Parathyroid adenoma (tissue), 2 donors: Measurements from ENCODE around the gene EEF2KMT.
"Not testable (repeated sequence)": the region's sequence is repeated elsewhere in the genome, so short reads cannot be mapped to it uniquely, and the experiment has no call there.

Experiments used
- H2AFZ ChIP-seq: fragments of 300-600 bp; sonication (generic); one replicate; pipeline ENCODE4 v1.7.0; 2017; ENCODE audit warnings: antibody characterized with exemption, mild to moderate bottlenecking
- H3K27ac ChIP-seq: fragments of 300-600 bp; sonication (generic); one replicate; pipeline ENCODE4 v1.7.0; 2017
- H3K27me3 ChIP-seq: fragments of 300-600 bp; sonication (generic); one replicate; pipeline ENCODE4 v1.7.0; 2017; ENCODE audit warnings: low read length; ENCODE audit not compliant: control insufficient read depth, insufficient read depth
- H3K36me3 ChIP-seq: fragments of 300-600 bp; sonication (generic); one replicate; pipeline ENCODE4 v1.7.0; 2017; ENCODE audit warnings: low read length; ENCODE audit not compliant: control insufficient read depth, insufficient read depth
- H3K4me1 ChIP-seq: fragments of 300-600 bp; sonication (generic); one replicate; pipeline ENCODE4 v1.7.0; 2017; ENCODE audit warnings: control low read depth
- H3K4me2 ChIP-seq: fragments of 300-600 bp; sonication (generic); one replicate; pipeline ENCODE4 v1.7.0; 2017; ENCODE audit warnings: low read length
- H3K4me3 ChIP-seq: fragments of 300-600 bp; sonication (generic); one replicate; pipeline ENCODE4 v1.7.0; 2017; ENCODE audit warnings: low read depth, low read length
- H3K79me2 ChIP-seq: fragments of 300-600 bp; sonication (generic); one replicate; pipeline ENCODE4 v1.7.0; 2017; ENCODE audit warnings: control low read depth
- H3K9ac ChIP-seq: fragments of 300-600 bp; sonication (generic); one replicate; pipeline ENCODE4 v1.7.0; 2017; ENCODE audit warnings: mild to moderate bottlenecking
- H3K9me3 ChIP-seq: fragments of 300-600 bp; sonication (generic); one replicate; pipeline ENCODE4 v1.7.0; 2017; ENCODE audit warnings: low read length; ENCODE audit not compliant: control insufficient read depth
- TF ChIP-seq, protein P1 (sequence below): fragments of 300-600 bp; sonication (generic); IDR thresholded peaks from one replicate; pipeline ENCODE4 v1.7.0; 2017; ENCODE audit warnings: antibody characterized with exemption, mild to moderate bottlenecking
- donor health status: primary hyperparathyroidism.

The EEF2KMT gene

DNA sequence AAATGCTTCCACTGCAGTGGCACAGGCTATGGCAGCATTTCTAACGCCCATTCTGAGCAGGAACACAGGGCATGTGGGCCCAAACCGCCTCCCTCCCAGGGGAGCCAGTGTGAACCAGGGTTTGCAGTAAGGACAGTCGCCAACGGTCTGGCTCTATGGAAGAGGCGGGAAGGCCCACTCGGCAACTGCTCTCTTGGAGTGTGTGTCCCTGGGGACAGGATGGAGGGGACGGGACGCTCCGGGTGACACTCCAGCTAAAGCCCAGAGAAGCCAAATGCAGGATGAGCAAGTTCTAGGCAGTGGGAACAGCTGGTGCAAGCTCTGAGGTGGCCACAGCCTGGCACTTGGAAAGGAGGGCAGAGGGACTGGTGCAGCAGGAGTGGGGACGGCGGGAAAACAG lies 3.8 kb downstream of the EEF2KMT start:
- not testable (repeated sequence) for H3K36me3 ChIP-seq, H3K9ac ChIP-seq, H3K27me3 ChIP-seq, H3K4me3 ChIP-seq, H2AFZ ChIP-seq, H3K27ac ChIP-seq, H3K4me2 ChIP-seq, H3K4me1 ChIP-seq, H3K9me3 ChIP-seq, H3K79me2 ChIP-seq

DNA sequence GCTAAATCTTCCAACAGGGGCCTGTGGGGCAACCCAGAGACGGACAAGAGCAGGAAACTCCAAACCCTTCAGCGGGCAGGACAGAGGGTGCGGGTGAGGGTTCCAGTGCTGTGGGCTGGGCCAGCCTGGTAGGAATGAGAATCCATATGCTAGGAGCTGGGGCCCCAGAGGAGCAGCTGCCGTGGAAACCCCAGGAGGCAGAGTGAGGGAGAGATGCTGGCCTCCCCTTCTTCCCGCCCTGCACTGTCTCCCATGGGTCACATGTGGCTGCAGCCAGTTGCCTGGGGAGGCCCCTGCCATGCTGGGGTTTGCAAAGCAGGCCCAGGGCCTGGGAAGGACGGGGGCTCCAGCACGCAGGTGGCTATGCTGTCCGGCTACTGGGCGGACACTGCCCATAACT lies 4.5 kb downstream of the EEF2KMT start:
- H3K4me1 ChIP-seq, H3K4me2 ChIP-seq, H3K27ac ChIP-seq, H3K9ac ChIP-seq, H3K79me2 ChIP-seq, H3K27me3 ChIP-seq, H3K9me3 ChIP-seq, H2AFZ ChIP-seq, H3K4me3 ChIP-seq, H3K36me3 ChIP-seq: not testable (repeated sequence)

DNA sequence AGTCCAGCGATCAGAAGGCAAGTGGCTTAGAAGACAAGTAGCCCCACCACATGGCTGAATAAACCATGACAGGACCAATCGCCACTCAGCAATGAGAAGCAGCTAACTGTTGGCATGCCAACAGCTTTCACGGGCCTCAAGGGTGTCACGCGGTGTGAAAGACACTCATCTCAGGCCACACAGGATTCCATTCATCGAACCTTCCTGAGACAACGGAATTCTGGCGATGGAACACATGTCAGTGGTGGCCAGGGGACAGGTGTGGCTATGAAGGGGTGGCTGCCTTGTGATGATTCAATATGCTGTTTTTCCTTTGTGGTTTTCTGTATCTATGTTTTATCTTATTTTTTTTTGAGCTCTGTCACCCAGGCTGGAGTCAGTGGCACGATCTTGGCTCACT lies 7.0 kb downstream of the EEF2KMT start:
- H2AFZ ChIP-seq, H3K27ac ChIP-seq, H3K4me2 ChIP-seq, H3K36me3 ChIP-seq, H3K4me3 ChIP-seq, H3K4me1 ChIP-seq, H3K9me3 ChIP-seq, H3K9ac ChIP-seq, H3K79me2 ChIP-seq, H3K27me3 ChIP-seq: not testable (repeated sequence)

DNA sequence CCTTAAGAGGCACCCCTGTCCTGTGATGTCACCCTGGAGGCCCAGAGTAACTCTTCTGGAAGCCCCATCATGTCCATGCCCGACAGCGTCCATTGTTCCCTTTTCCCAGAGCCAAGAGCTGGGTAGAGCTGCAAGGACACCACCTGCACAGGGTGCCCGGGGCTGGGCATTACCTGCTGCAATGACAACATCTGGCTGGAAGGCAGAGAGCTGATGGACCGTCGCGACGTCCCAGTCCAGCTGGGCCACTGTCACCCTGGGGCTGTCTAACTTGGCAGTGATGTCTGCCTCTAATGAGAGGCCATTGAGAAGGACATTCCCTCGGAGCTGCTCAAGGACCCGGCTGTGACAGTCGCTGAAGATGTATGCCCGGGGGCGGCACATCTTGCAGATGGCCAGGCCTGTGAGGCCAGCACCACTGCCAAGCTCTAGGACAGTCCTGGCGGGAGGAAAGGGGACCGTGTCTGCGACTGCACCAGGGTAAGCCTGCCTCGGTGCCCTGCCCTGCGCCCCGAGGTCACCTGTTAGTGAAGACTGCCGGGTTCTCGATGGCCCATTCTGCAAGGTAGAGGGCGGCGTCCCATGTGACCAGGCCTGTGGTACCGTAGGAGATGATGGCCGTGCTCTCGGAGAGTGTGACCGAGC lies 7.6 kb downstream of the EEF2KMT start:
- not testable (repeated sequence) for H3K79me2 ChIP-seq, H3K9me3 ChIP-seq, H3K4me2 ChIP-seq, H3K4me1 ChIP-seq, H3K36me3 ChIP-seq, H3K4me3 ChIP-seq, H2AFZ ChIP-seq, H3K27ac ChIP-seq, H3K27me3 ChIP-seq, H3K9ac ChIP-seq

DNA sequence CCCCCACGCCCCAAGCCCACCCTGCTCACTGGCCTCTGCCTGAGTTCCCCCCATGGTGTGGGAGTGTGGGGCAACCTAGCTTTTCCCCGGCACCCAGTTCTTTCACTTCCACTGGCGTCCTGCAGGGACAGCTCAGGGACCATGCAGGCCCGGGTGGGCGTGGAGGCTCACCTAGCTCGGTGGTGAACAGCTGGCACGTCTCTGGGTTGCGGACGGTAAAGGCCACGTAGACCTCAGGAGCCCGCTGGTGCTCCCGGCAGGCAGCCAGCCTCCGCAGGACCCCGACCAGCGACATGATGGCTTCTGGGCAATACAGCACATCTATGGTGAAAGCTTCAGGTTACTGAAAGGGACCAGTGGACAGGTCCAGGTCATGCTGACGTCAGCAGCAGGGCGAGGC lies 8.7 kb downstream of the EEF2KMT start:
- H3K9ac ChIP-seq, H3K79me2 ChIP-seq, H3K27me3 ChIP-seq, H3K9me3 ChIP-seq, H3K36me3 ChIP-seq, H3K4me1 ChIP-seq, H3K4me2 ChIP-seq, H3K27ac ChIP-seq, H3K4me3 ChIP-seq, H2AFZ ChIP-seq: not testable (repeated sequence)

DNA sequence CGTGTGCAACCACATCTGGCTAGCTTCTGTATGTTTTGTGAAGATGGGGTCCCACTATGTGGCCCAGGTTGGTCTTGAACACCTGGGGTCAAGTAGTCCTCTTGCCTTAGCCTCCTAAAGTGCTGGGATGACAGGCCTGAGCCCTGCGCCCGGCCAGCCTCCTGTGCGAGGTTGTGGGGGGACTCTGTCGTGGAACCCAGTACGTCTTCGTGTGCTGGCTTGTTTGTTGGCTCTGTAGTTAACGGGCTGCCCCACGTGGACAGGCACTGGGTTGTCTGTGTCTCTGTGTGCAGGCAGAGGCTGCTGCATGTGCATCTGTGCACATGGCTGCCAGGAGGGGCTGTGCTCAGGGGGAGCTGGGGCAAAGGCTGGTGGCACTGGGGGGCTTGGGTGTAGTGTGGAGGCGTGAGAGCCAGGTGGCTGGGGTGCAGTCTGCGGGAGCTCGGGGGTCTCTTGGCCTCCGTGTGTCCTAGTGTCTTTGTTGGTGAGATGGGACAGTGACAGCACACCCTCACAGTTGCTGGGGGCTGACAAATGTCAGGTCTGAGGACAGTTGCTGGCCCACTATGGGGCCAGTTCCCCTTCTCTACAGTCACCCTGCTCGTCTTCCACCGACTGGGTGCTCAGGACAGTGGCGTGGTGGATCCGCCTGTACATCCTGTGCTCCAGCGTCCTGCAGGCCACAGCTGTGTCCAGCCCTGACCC lies 9.4 kb downstream of the EEF2KMT start:
- H3K4me1 ChIP-seq, H3K79me2 ChIP-seq, H3K27ac ChIP-seq, H3K4me3 ChIP-seq, H3K27me3 ChIP-seq, H3K4me2 ChIP-seq, H3K36me3 ChIP-seq, H3K9me3 ChIP-seq, H3K9ac ChIP-seq, H2AFZ ChIP-seq: not testable (repeated sequence)

DNA sequence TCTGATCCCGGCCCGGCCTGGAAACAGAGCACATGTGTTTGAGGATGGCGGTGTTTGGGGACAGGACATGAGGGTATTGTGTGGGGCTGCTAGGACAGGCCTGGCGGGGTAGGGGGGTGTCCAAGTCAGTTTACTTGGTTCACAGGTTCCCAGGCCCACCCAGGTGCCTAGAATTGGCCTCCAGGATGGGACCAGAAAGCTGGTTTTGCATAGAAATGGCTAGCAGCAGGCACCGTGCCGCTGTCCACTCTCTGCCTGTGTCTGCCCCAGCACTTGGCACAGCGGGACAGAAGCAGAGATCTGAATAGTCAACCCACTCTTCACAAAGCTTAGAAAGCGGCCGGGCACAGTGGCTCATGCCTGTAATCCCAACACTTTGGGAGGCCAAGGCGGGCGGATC lies 11.9 kb downstream of the EEF2KMT start:
- H3K4me3 ChIP-seq, H3K27me3 ChIP-seq, H3K4me2 ChIP-seq, H3K36me3 ChIP-seq, H3K79me2 ChIP-seq, H2AFZ ChIP-seq, H3K9ac ChIP-seq, H3K27ac ChIP-seq, H3K9me3 ChIP-seq, H3K4me1 ChIP-seq: not testable (repeated sequence)

DNA sequence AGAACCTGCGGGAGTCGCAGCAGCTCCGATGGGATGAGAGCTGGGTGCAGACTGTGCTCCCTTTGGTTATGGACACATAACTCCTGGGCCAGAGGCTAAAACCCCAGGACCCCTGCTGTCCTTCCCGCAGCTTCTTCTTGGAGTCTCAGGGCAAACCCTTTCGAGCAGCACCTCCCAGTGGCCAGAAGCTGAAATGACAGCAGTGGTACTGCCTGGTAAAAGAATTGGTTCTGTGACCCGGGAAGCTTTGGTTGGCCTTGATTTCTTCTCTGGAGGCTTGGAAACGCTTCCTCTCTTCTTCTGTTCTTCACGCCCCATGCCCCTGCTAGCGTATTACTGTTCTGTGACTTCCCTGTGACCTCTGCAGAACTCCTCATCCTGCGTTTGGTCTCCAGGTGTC lies 12.8 kb downstream of the EEF2KMT start:
- not testable (repeated sequence) for H3K27ac ChIP-seq, H3K36me3 ChIP-seq, H3K79me2 ChIP-seq, H3K4me3 ChIP-seq, H2AFZ ChIP-seq, H3K9me3 ChIP-seq, H3K27me3 ChIP-seq, H3K4me2 ChIP-seq, H3K9ac ChIP-seq, H3K4me1 ChIP-seq
- TF ChIP-seq, protein P1, sequence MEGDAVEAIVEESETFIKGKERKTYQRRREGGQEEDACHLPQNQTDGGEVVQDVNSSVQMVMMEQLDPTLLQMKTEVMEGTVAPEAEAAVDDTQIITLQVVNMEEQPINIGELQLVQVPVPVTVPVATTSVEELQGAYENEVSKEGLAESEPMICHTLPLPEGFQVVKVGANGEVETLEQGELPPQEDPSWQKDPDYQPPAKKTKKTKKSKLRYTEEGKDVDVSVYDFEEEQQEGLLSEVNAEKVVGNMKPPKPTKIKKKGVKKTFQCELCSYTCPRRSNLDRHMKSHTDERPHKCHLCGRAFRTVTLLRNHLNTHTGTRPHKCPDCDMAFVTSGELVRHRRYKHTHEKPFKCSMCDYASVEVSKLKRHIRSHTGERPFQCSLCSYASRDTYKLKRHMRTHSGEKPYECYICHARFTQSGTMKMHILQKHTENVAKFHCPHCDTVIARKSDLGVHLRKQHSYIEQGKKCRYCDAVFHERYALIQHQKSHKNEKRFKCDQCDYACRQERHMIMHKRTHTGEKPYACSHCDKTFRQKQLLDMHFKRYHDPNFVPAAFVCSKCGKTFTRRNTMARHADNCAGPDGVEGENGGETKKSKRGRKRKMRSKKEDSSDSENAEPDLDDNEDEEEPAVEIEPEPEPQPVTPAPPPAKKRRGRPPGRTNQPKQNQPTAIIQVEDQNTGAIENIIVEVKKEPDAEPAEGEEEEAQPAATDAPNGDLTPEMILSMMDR: peak; percentile 53

DNA sequence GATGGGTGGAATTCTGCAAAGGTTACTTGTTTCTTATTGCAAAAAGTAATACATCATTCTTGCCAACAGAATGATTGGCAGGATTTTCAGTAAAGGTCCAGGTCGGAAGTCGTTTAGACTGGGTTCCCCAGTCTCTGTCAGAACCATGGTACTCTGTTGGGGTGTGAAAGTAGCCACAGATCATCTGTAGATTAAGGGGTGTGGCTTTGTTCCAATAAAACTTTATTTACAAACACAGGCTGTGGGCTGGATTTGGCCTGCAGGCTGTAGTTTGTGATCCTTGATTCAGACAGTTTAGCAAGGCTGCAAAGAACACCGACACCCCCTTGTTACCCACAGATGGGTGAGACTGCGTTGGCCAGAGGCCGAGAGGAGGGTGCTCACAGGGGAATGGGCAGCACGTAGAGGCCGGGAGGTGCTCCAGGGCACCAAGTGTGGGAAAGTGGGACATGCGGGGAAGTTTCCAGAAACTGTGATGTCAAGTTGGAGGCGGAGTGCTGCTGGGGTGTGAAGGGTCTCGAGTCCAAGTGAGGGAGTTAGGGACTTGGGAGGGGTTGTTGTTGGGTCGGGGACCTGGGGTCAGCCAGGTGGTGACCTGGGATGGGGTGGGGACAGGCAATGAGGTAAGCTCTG lies 13.4 kb downstream of the EEF2KMT start:
- not testable (repeated sequence) for H3K27ac ChIP-seq, H3K4me2 ChIP-seq, H3K27me3 ChIP-seq, H3K9me3 ChIP-seq, H3K9ac ChIP-seq, H3K4me3 ChIP-seq, H2AFZ ChIP-seq, H3K36me3 ChIP-seq, H3K79me2 ChIP-seq, H3K4me1 ChIP-seq

DNA sequence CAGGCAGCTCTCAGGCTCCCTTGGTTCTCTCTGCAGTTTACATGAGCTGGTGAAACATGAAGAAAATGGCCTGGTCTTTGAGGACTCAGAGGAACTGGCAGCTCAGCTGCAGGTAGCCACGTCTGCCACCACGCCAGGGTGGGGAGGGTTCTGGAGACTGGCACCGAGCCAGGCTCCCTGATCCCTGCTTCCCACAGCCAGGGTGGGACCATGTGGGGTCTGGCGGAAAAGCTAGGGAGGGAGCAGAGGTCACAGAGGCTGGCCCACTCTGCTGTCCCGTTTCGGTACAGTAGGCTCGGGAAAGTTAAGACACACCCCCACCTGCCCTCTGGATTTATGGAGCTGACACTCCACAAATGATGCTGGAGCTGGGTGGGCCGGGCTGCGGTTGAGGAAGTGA lies 13.9 kb downstream of the EEF2KMT start:
- not testable (repeated sequence) for H3K27me3 ChIP-seq, H3K4me1 ChIP-seq, H2AFZ ChIP-seq, H3K27ac ChIP-seq, H3K4me3 ChIP-seq, H3K9me3 ChIP-seq, H3K79me2 ChIP-seq, H3K9ac ChIP-seq, H3K36me3 ChIP-seq, H3K4me2 ChIP-seq
